H1 (cell line): ENCODE results near the gene FASN. TPM values are rescaled to one million over a fixed set of nuclear protein-coding genes. Genes with fewer than 3 reads are reported as not detected.

Experiments used
- CTCF ChIA-PET: fragments of 300-600 bp; sonication (Branson Sonifier 250); formaldehyde crosslinking; loops from one replicate; lab custom pipeline; 2021; ENCODE audit not compliant: partially characterized antibody; lab: Charles Lee
- POLR2A ChIA-PET: fragments of 300-600 bp; sonication (Branson Sonifier 250); formaldehyde crosslinking; loops from one replicate; lab custom pipeline; 2021; ENCODE audit warnings: inconsistent platforms; ENCODE audit not compliant: partially characterized antibody; lab: Charles Lee
- DNase-seq, 2 experiments: peaks; one replicate each; pipeline versions ENCODE4 v3.0.0 to v3.0.0-alpha.2; 2010 to 2022; ENCODE audit warnings: low spot score in 2 of 2, low read depth in 1 of 2, mixed read lengths in 1 of 2
- FAIRE-seq: peaks from 2 replicates; lab custom pipeline; 2011; peaks lifted over from hg19 to GRCh38; lab: Jason Lieb, UNC
- H2AFZ ChIP-seq: 2 replicates; pipeline ENCODE4 v1.8.1; 2012; ENCODE audit warnings: low read length, inconsistent platforms
- H2AK5ac ChIP-seq: 2 replicates; pipeline ENCODE4 v1.6.1; 2013; ENCODE audit warnings: low read depth, low read length
- H2BK120ac ChIP-seq: replicated peaks from 2 replicates; pipeline ENCODE3; 2013; ENCODE audit warnings: low read depth, low read length, inconsistent platforms
- H2BK12ac ChIP-seq: 2 replicates; pipeline ENCODE4 v1.6.1; 2013; ENCODE audit warnings: low read depth, low read length
- H2BK15ac ChIP-seq: 2 replicates; pipeline ENCODE4 v1.6.1; 2013; ENCODE audit warnings: low read length
- H2BK20ac ChIP-seq: 2 replicates; pipeline ENCODE4 v1.6.1; 2013; ENCODE audit warnings: low read length
- H2BK5ac ChIP-seq: 2 replicates; pipeline ENCODE4 v1.6.1; 2013; ENCODE audit warnings: low read depth, low read length
- H3K14ac ChIP-seq: 2 replicates; pipeline ENCODE4 v1.6.1; 2013; ENCODE audit warnings: inconsistent platforms; ENCODE audit not compliant: insufficient read length
- H3K18ac ChIP-seq: 2 replicates; pipeline ENCODE4 v1.6.1; 2013; ENCODE audit warnings: low read length; ENCODE audit errors: extremely low read depth
- H3K23ac ChIP-seq: 2 replicates; pipeline ENCODE4 v1.6.1; 2013; ENCODE audit warnings: inconsistent platforms; ENCODE audit not compliant: insufficient read length
- H3K23me2 ChIP-seq: 2 replicates; pipeline ENCODE4 v1.6.1; 2013; ENCODE audit warnings: low read depth, low read length
- H3K27ac ChIP-seq: 2 replicates; pipeline ENCODE4 v1.6.1; 2011; ENCODE audit warnings: low read depth, low read length, inconsistent platforms
- H3K27me3 ChIP-seq, 4 experiments: replicated peaks in 1 of 4; 1 replicate in 1 of 4; 2 replicates in 3 of 4; pipeline versions ENCODE4 v1.6.1 to v1.8.1; 2011 to 2013; ENCODE audit warnings: low read length in 3 of 4, mild to moderate bottlenecking in 3 of 4, inconsistent platforms in 2 of 4, mixed read lengths in 2 of 4, moderate library complexity in 1 of 4; ENCODE audit not compliant: control insufficient read depth in 3 of 4, insufficient read depth in 3 of 4; ENCODE audit errors: extremely low read depth in 1 of 4
- H3K36me3 ChIP-seq, 4 experiments: 2 replicates each; pipeline versions ENCODE4 v1.6.1 to v1.8.1; 2011 to 2013; ENCODE audit warnings: mild to moderate bottlenecking in 4 of 4, low read length in 3 of 4, moderate library complexity in 2 of 4, control low read depth in 1 of 4, inconsistent platforms in 1 of 4; ENCODE audit not compliant: insufficient read depth in 4 of 4, control insufficient read depth in 2 of 4
- H3K4ac ChIP-seq: replicated peaks from 2 replicates; pipeline ENCODE3; 2013; ENCODE audit warnings: low read length, low read depth, mixed read lengths, inconsistent platforms; ENCODE audit not compliant: insufficient read length
- H3K4me1 ChIP-seq, 4 experiments: replicated peaks in 1 of 4; 1 replicate in 1 of 4; 2 replicates in 3 of 4; pipeline versions ENCODE4 v1.6.1 to v1.8.1; 2011 to 2013; ENCODE audit warnings: low read length in 3 of 4, inconsistent platforms in 2 of 4, mixed read lengths in 1 of 4; ENCODE audit not compliant: insufficient read depth in 4 of 4, control insufficient read depth in 3 of 4
- H3K4me2 ChIP-seq, 2 experiments: 2 replicates each; pipeline versions ENCODE4 v1.6.1 to v1.8.1; 2011 to 2013; ENCODE audit warnings: low read depth in 2 of 2, low read length in 2 of 2, control low read depth in 1 of 2, inconsistent platforms in 1 of 2, mild to moderate bottlenecking in 1 of 2; ENCODE audit not compliant: insufficient read depth in 1 of 2
- H3K4me3 ChIP-seq, 4 experiments: fragments of 200-600, 300-600 bp in 1 of 4; sonication (generic), shearing (Covaris generic), sonication (Bioruptor Twin) in 1 of 4; 2 replicates each; pipeline versions ENCODE4 v1.5.1 to v1.8.1; 2011 to 2016; ENCODE audit warnings: low read length in 4 of 4, low read depth in 3 of 4, control low read depth in 2 of 4, inconsistent platforms in 2 of 4, mild to moderate bottlenecking in 2 of 4, mixed read lengths in 1 of 4, moderate library complexity in 1 of 4; ENCODE audit not compliant: insufficient read depth in 2 of 4; ENCODE audit errors: extremely low read depth in 1 of 4
- H3K56ac ChIP-seq: replicated peaks from 2 replicates; pipeline ENCODE3; 2013; ENCODE audit warnings: low read depth, mild to moderate bottlenecking, mixed read lengths, low read length, inconsistent platforms; ENCODE audit not compliant: insufficient read length
- H3K79me1 ChIP-seq: 2 replicates; pipeline ENCODE4 v1.6.1; 2013; ENCODE audit warnings: low read depth, low read length, control low read depth
- H3K79me2 ChIP-seq, 2 experiments: 2 replicates each; pipeline versions ENCODE4 v1.6.1 to v1.8.1; 2012 to 2013; ENCODE audit warnings: low read length in 2 of 2, mild to moderate bottlenecking in 2 of 2, inconsistent platforms in 1 of 2; ENCODE audit not compliant: insufficient read depth in 2 of 2, control insufficient read depth in 1 of 2
- H3K9ac ChIP-seq, 4 experiments: replicated peaks in 1 of 4; 1 replicate in 1 of 4; 2 replicates in 3 of 4; pipeline versions ENCODE4 v1.6.1 to v1.8.1; 2011 to 2013; ENCODE audit warnings: low read depth in 3 of 4, low read length in 3 of 4, control low read depth in 2 of 4, mild to moderate bottlenecking in 2 of 4, moderate library complexity in 2 of 4, inconsistent platforms in 1 of 4; ENCODE audit errors: extremely low read depth in 1 of 4
- H3K9me3 ChIP-seq, 2 experiments: 2 replicates each; pipeline versions ENCODE4 v1.6.1 to v1.8.1; 2012 to 2013; ENCODE audit warnings: mild to moderate bottlenecking in 2 of 2, moderate library complexity in 2 of 2, control low read depth in 1 of 2, inconsistent platforms in 1 of 2, low read depth in 1 of 2, low read length in 1 of 2, mixed read lengths in 1 of 2; ENCODE audit not compliant: insufficient read depth in 2 of 2
- H4K20me1 ChIP-seq, 2 experiments: replicated peaks in 1 of 2; 2 replicates each; pipeline versions ENCODE3 to v1.8.1; 2011 to 2013; ENCODE audit warnings: inconsistent platforms in 2 of 2, low read length in 2 of 2, mild to moderate bottlenecking in 1 of 2; ENCODE audit not compliant: insufficient read depth in 2 of 2, control insufficient read depth in 1 of 2
- H4K5ac ChIP-seq: 2 replicates; pipeline ENCODE4 v1.6.1; 2013; ENCODE audit warnings: low read length, low read depth, mixed read lengths, inconsistent platforms; ENCODE audit not compliant: insufficient read length
- H4K8ac ChIP-seq: 2 replicates; pipeline ENCODE4 v1.8.0; 2013; ENCODE audit warnings: mild to moderate bottlenecking, moderate library complexity, low read length, inconsistent platforms; ENCODE audit not compliant: insufficient read depth; ENCODE audit errors: extremely low read depth
- H4K91ac ChIP-seq: replicated peaks from 2 replicates; pipeline ENCODE3; 2013; ENCODE audit warnings: low read length, mixed read lengths, inconsistent platforms; ENCODE audit not compliant: insufficient read length
- EGR1 ChIP-seq: IDR thresholded peaks from 2 replicates; pipeline ENCODE4 v1.6.1; 2011; ENCODE audit warnings: low read depth, low read length, borderline replicate concordance
- HDAC2 ChIP-seq, 2 experiments: fragments of 300-600 bp in 1 of 2; sonication (generic) in 1 of 2; IDR thresholded peaks; 2 replicates each; pipeline ENCODE4 v1.6.1; 2011 to 2012; ENCODE audit warnings: low read depth in 2 of 2, low read length in 2 of 2, mild to moderate bottlenecking in 2 of 2, moderate library complexity in 2 of 2, borderline replicate concordance in 1 of 2, inconsistent platforms in 1 of 2
- JUN ChIP-seq: IDR thresholded peaks from 2 replicates; pipeline ENCODE4 v1.6.1; 2011; ENCODE audit warnings: low read depth, mild to moderate bottlenecking, improper control_type of control experiment, low read length
- KDM4A ChIP-seq: IDR thresholded peaks from one replicate; pipeline ENCODE4 v1.7.1; 2012; ENCODE audit warnings: low read depth, mild to moderate bottlenecking, moderate library complexity, low read length, inconsistent platforms; ENCODE audit not compliant: severe bottlenecking
- PHF8 ChIP-seq: fragments of 200-600 bp; sonication (generic); conservative IDR thresholded peaks from 2 replicates; pipeline ENCODE4 v1.7.1; 2012; ENCODE audit warnings: low read depth, mild to moderate bottlenecking, inconsistent platforms, low read length, moderate library complexity
- POLR2AphosphoS5 ChIP-seq: IDR thresholded peaks from 2 replicates; pipeline ENCODE4 v1.6.1; 2011; ENCODE audit warnings: low read depth, low read length
- TAF1 ChIP-seq: IDR thresholded peaks from 2 replicates; pipeline ENCODE4 v1.6.1; 2011; ENCODE audit warnings: mild to moderate bottlenecking, low read depth, low read length
- WGBS, 2 experiments: shearing (Covaris generic) in 1 of 2; methylation state at CpG; one replicate each; pipeline versions ENCODE4 v1.1.6 to v1.1.7; 2013 to 2015; ENCODE audit warnings: low lambda C conversion rate in 2 of 2, mixed read lengths in 2 of 2, inconsistent platforms in 1 of 2, low coverage in 1 of 2, missing lambda C conversion rate in 1 of 2; ENCODE audit not compliant: insufficient replicate concordance in 2 of 2, insufficient coverage in 1 of 2, insufficient read length in 1 of 2; ENCODE audit errors: extremely low coverage in 1 of 2, missing lambda C conversion rate in 1 of 2; 5-methylcytosine and 5-hydroxymethylcytosine counted together
- long read RNA-seq, 2 experiments: library from RNA in 1 of 2; library from capped mRNA in 1 of 2; stranded (forward); transcript quantifications; one replicate each; pipeline ENCODE4 v2.0.0, GENCODE V29; 2021; ENCODE audit warnings: inconsistent platforms in 1 of 2
- polyA minus RNA-seq, 3 experiments: library from RNA; depleted of rRNA, polyadenylated mRNA; stranded (reverse); fragments of >200 nt; gene quantifications; 1 replicate in 2 of 3; 2 replicates in 1 of 3; pipeline ENCODE4 v1.2.3, GENCODE V29; 2011
- polyA plus RNA-seq, 7 experiments: library from polyadenylated mRNA; depleted of rRNA in 3 of 7; stranded (reverse) in 5 of 7; unstranded in 2 of 7; fragments of >200 nt in 5 of 7; fragments of 200-250 nt in 2 of 7; gene quantifications; 1 replicate in 5 of 7; 2 replicates in 1 of 7; 4 replicates in 1 of 7; pipeline versions ENCODE4 v1.2.1 to v1.2.3, GENCODE V29; 2011 to 2013; ENCODE audit warnings: missing spikeins in 2 of 7, mixed read lengths in 2 of 7
- total RNA-seq: library from RNA; stranded (reverse); fragmentation: NEBNext Ultra II Directional; extraction: Animal tissue kit (Norgen Biotek cat#: 25700); gene quantifications from 2 replicates; pipeline ENCODE4 v1.2.1, GENCODE V29; 2021

The FASN gene
- total RNA-seq (559 and 561 TPM in 2 replicates), polyA plus RNA-seq (2011; rRNA removed) (143 and 206 TPM in 2 replicates), polyA minus RNA-seq (2011; rRNA and poly(A)+ RNA removed) (112 and 123 TPM in 2 replicates)
- polyA plus RNA-seq (2011; cell fraction: cytosol; rRNA removed): 95.7 TPM
- 314 TPM for polyA plus RNA-seq (2011; cell fraction: nucleus; rRNA removed)
- 203 to 428 TPM (median 382 TPM) in 4 replicates for polyA plus RNA-seq (2012, experiment 1 of 2)
- polyA plus RNA-seq (2012, experiment 2 of 2): 299 TPM
- 202 TPM for polyA plus RNA-seq (2013, experiment 1 of 2)
- polyA plus RNA-seq (2013, experiment 2 of 2): 154 TPM
- 386 TPM for polyA minus RNA-seq (2011; cell fraction: cytosol; rRNA and poly(A)+ RNA removed)
- polyA minus RNA-seq (2011; cell fraction: nucleus; rRNA and poly(A)+ RNA removed): 183 TPM
- long read RNA-seq, experiment 1, full-length matches to known transcripts: 137 of 675 reads
- long read RNA-seq, experiment 1, partial matches to known transcripts: 416 of 675 reads
- long read RNA-seq, experiment 1, other reads (novel, unspliced or antisense): 122 of 675 reads
- long read RNA-seq, experiment 2: 0 reads

- CTCF ChIA-PET: interaction anchor here (1.0 to 2.5 kb wide), 7 partner anchors 16 to 68 kb away, joined by 3 to 10 read pairs (median 3); partner anchors contain the start of gene DUS1L
- TF ChIP-seq KDM4A (peak; percentile 8), POLR2AphosphoS5 (peak; percentile 82; the same call in 1 of the 2 replicates), EGR1 (no peak), TAF1 (peak; percentile 94), JUN (no peak), PHF8 (peak; percentile 79), HDAC2 (IDR thresholded peaks at IDR 0.05; ENCODE audit: borderline replicate concordance in 1 of 2, low read depth in 2 of 2, low read length in 2 of 2) (peak in 1 of 2 experiments; percentile 80; a peak in 1 of 4 replicates)
Observed at GRCh38 chr17:82098169-82098938, at the start of gene FASN. Gene FASN (minus strand): TSS chr17:82098236. CDS start chr17:82096445, 1,791 bp downstream.

More at GRCh38 chr17:82098169-82098938, at the start of gene FASN:
- H4K8ac ChIP-seq: peak within 1 kb of the TSS; percentile 99
- peak within 1 kb of the TSS; percentile 78 to 90 (median 82) for H3K9ac ChIP-seq
- peaks cover 14% of the 10 kb centered on the region; the same call in 1 of the 2 replicates for H3K23me2 ChIP-seq
- H3K18ac ChIP-seq: peak within 1 kb of the TSS; percentile 99
- H4K91ac ChIP-seq: peak within 1 kb of the TSS; percentile 99
- H2BK15ac ChIP-seq: no peak within 1 kb of the TSS
- peak within 1 kb of the TSS; percentile 90 for H3K56ac ChIP-seq
- peaks cover 6 to 29% of the 10 kb centered on the region in 2 experiments for H4K20me1 ChIP-seq
- H3K79me1 ChIP-seq: peaks cover 10% of the 10 kb centered on the region
- FAIRE-seq: no peak
- DNase-seq: peak; percentile 81 to 96
- no peaks in the 10 kb centered on the region for H3K9me3 ChIP-seq
- no peak within 1 kb of the TSS for H2AFZ ChIP-seq
- peak within 1 kb of the TSS; percentile 94 for H2BK120ac ChIP-seq
- peaks cover 15 to 45% of the 10 kb centered on the region in 2 experiments; a peak in 3 of 4 replicates for H3K79me2 ChIP-seq
- H3K27me3 ChIP-seq: no peaks in the 10 kb centered on the region
- 0 out of 2 replicates have a peak within 1 kb of the TSS, but pooled peaks have one; percentile 32 for H2BK20ac ChIP-seq
- H3K4me3 ChIP-seq: peak within 1 kb of the TSS; percentile 62 to 94 (median 78)
- peak within 1 kb of the TSS; percentile 97 for H2BK5ac ChIP-seq
- H3K23ac ChIP-seq: no peak within 1 kb of the TSS
- peak within 1 kb of the TSS; percentile 53; the same call in 1 of the 2 replicates for H2AK5ac ChIP-seq
- H3K36me3 ChIP-seq: peaks cover 19 to 27% (median 24%) of the 10 kb centered on the region in 4 experiments; a peak in 6 of 8 replicates
- H2BK12ac ChIP-seq: 0 out of 2 replicates have a peak within 1 kb of the TSS, but pooled peaks have one; percentile 50
- H4K5ac ChIP-seq: peak within 1 kb of the TSS; percentile 95
- H3K4ac ChIP-seq: peak within 1 kb of the TSS; percentile 99
- H3K4me1 ChIP-seq: peaks cover 0 to 47% (median 39%) of the 10 kb centered on the region in 4 experiments; a peak in 6 of 7 replicates
- POLR2A ChIA-PET: interaction anchor here (0.6 to 4.2 kb wide), 36 partner anchors 9 to 344 kb away, joined by 3 to 21 read pairs (median 4); partner anchors contain the start of genes CENPX, DCXR, DUS1L and LRRC45
- H3K27ac ChIP-seq: peak within 1 kb of the TSS; percentile 96
- peak within 1 kb of the TSS; percentile 56 for H3K14ac ChIP-seq
- H3K4me2 ChIP-seq: peak within 1 kb of the TSS; percentile 80 to 95
- WGBS, 2 experiments: 1% methylated on average over 66 of the region's 124 CpGs; no CpG with 5 or more reads in 1 of the 2 experiments
